Heart right ventricle (tissue), 16 donors: ENCODE results near the gene ASB18. TPM values are rescaled to one million over a fixed set of nuclear protein-coding genes. Genes with fewer than 3 reads are reported as not detected.

Source experiments
- ATAC-seq, 8 donors: fragments of 200-7000 bp; cut with Tn5 transposase; one replicate each; pipeline ENCODE4 v1.9.1; 2020; ENCODE audit warnings: mild to moderate bottlenecking in 8 of 8, moderate library complexity in 8 of 8, moderate number of reproducible peaks in 1 of 8
- DNase-seq, 2 donors: peaks; one replicate each; pipeline ENCODE4 v3.0.0-alpha.2; 2020
- H3K27ac ChIP-seq, 10 donors: fragments of 200-600 bp; sonication (generic) in 2 of 10; one replicate each; pipeline versions ENCODE4 v1.5.0 to v1.8.0; 2020 to 2022; ENCODE audit warnings: mild to moderate bottlenecking in 3 of 10
- H3K27me3 ChIP-seq, 7 donors: fragments of 200-600 bp; one replicate each; pipeline ENCODE4 v1.8.0; 2021 to 2022; ENCODE audit warnings: mild to moderate bottlenecking in 2 of 7
- H3K36me3 ChIP-seq, 9 donors: fragments of 200-600 bp; sonication (generic) in 1 of 9; one replicate each; pipeline versions ENCODE4 v1.5.0 to v1.8.0; 2020 to 2022; ENCODE audit warnings: mild to moderate bottlenecking in 2 of 9
- H3K4me1 ChIP-seq, 9 donors: fragments of 200-600 bp; sonication (generic) in 1 of 9; one replicate each; pipeline versions ENCODE4 v1.5.0 to v1.8.0; 2020 to 2022; ENCODE audit warnings: mild to moderate bottlenecking in 4 of 9
- H3K4me3 ChIP-seq, 10 donors: fragments of 200-600 bp; sonication (generic) in 2 of 10; one replicate each; pipeline versions ENCODE4 v1.5.0 to v1.8.0; 2020 to 2022; ENCODE audit warnings: mild to moderate bottlenecking in 7 of 10, moderate library complexity in 2 of 10
- H3K9me3 ChIP-seq, 11 donors: fragments of 200-600 bp in 10 of 11; sonication (generic) in 2 of 11; one replicate each; pipeline versions ENCODE4 v1.5.0 to v1.8.0; 2013 to 2022; ENCODE audit warnings: mild to moderate bottlenecking in 2 of 11, control low read depth in 1 of 11, moderate library complexity in 1 of 11
- CTCF ChIP-seq, 9 donors: fragments of 200-600 bp; sonication (generic) in 2 of 9; IDR thresholded peaks; one replicate each; pipeline versions ENCODE4 v1.5.0 to v1.8.0; 2021 to 2022; ENCODE audit warnings: antibody characterized with exemption in 9 of 9, mild to moderate bottlenecking in 5 of 9, moderate library complexity in 1 of 9
- WGBS, 2 donors: extraction: QIAGEN DNeasy Blood & Tissue Kit; methylation state at CpG; one replicate each; pipeline ENCODE4 v1.1.7; 2013; ENCODE audit warnings: inconsistent platforms in 1 of 2; 5-methylcytosine and 5-hydroxymethylcytosine counted together
- intact Hi-C, 10 donors: fragments of 100-400 bp; cut with DNase I; formaldehyde crosslinking; loops; one replicate each; pipeline versions ENCODE4 v1.11.1 to v1.14.2; 2022
- polyA plus RNA-seq, 2 donors: library from polyadenylated mRNA; stranded (reverse); fragments of 200-250 nt; gene quantifications; one replicate each; pipeline ENCODE4 v1.2.3, GENCODE V29; 2013
- total RNA-seq, 10 donors: library from RNA; stranded (reverse); fragmentation: NEBNext Ultra II Directional in 3 of 10; extraction: Animal tissue kit (Norgen Biotek cat#: 25700) in 3 of 10; gene quantifications; one replicate each; pipeline versions ENCODE4 v1.2.1 to v1.2.4, GENCODE V29; 2021 to 2023
- donor health status: Arrhythmogenic right ventricular cardiomyopathy.
- donor health status: ischemic (EF 13 %, LVEDD 7.1; RV severe dilation, severe dysfunction).
- donor health status: healthy with polysubstance abuse.
- donor health status: DM: no; HTN: yes; CAD: no.
- donor health status: DM: no; HTN: no; CAD: no.
- donor health status: ischemic (EF 25% LVEDD 6.9; RV normal size, moderate dysfunction).
- donor health status: ischemic (EF 25% LVEDD 5.7; RV mildly dilated, moderate dysfunction).
- donor health status: healthy.
- donor health status: DM: yes; HTN: yes; CAD: no.
- donor health status: Ischemic cardiomyopathy.
- donor health status: ischemic (EF 35%, LVEDD 5.7; RV mildly dilated, moderate dysfunction).
- donor health status: nonischemic (EF 11% LVEDD 7.7; RV severe dilation, severe dysfunction).
- donor health status: DM: yes; HTN: yes; CAD: no.
- donor health status: PGD.
- donor health status: ischemic (EF 29% LVEDD 5.4; RV normal size, mild dysfunction).
- donor health status: nonischemic (EF 23%, LVEDD 6.1; RV moderate dilation, normal function).

The ASB18 gene
- total and polyA plus RNA-seq, 12 donors, result 3.5 to 47.1 (median 20.2) TPM

- peaks cover 0 to 6% (median 0%) of the 10 kb centered on the region in 9 donors for H3K36me3 ChIP-seq
- intact Hi-C loops, result no loop called here
- H3K27me3 ChIP-seq, result peaks cover 0 to 20% (median 7%) of the 10 kb centered on the region in 7 donors
- 82 to 92% methylated on average over 5 of the region's 5 CpGs for WGBS, 2 donors
- no peak overlapping the region for H3K27ac ChIP-seq
- DNase-seq (no peak), ATAC-seq (no peak)
- H3K4me1 ChIP-seq, result no peaks in the 10 kb centered on the region
- TF ChIP-seq CTCF (IDR thresholded peaks at IDR 0.05), result no peak
- H3K9me3 ChIP-seq, result peaks cover 0 to 17% (median 4%) of the 10 kb centered on the region in 11 donors
- no peak overlapping the region for H3K4me3 ChIP-seq
These were observed 54.2 kb downstream of the ASB18 start for GRCh38 chr2:236209996-236210395.

GRCh38 chr2:236209535-236209934, 54.7 kb downstream of the ASB18 start:
- intact Hi-C loops, result no loop called here
- Histone ChIP-seq H3K4me3 (no peak overlapping the region), H3K4me1 (no peaks in the 10 kb centered on the region), H3K27ac (no peak overlapping the region), H3K9me3 (peaks cover 0 to 18% (median 4%) of the 10 kb centered on the region in 11 donors), H3K27me3 (peaks cover 0 to 16% (median 7%) of the 10 kb centered on the region in 7 donors), H3K36me3 (peaks cover 0 to 6% (median 0%) of the 10 kb centered on the region in 9 donors)
- ATAC-seq (no peak), DNase-seq (no peak)
- no peak for TF ChIP-seq CTCF (IDR thresholded peaks at IDR 0.05)
- WGBS, 2 donors, result 55 to 67% methylated on average over 6 of the region's 6 CpGs

- Histone ChIP-seq H3K4me1 (no peaks in the 10 kb centered on the region), H3K36me3 (peaks cover 0 to 6% (median 0%) of the 10 kb centered on the region in 9 donors), H3K4me3 (no peak overlapping the region), H3K27me3 (peaks cover 0 to 7% (median 3%) of the 10 kb centered on the region in 7 donors), H3K27ac (no peak overlapping the region), H3K9me3 (peaks cover 0 to 18% (median 4%) of the 10 kb centered on the region in 11 donors)
- no peak for TF ChIP-seq CTCF (IDR thresholded peaks at IDR 0.05)
- DNase-seq (no peak), ATAC-seq (no peak)
- intact Hi-C loops, result no loop called here
- 81 to 87% methylated on average over 28 of the region's 28 CpGs for WGBS, 2 donors
These were observed 55.9 kb downstream of the ASB18 start for GRCh38 chr2:236208019-236208926.

- no peak for ATAC-seq
- no peak for DNase-seq
- intact Hi-C loops, result no loop called here
These were observed 56.7 kb downstream of the ASB18 start for GRCh38 chr2:236207472-236207871.

More at GRCh38 chr2:236207472-236207871, 56.7 kb downstream of the ASB18 start:
- no peak overlapping the region for H3K4me3 ChIP-seq
- 88 to 92% methylated on average over 11 of the region's 11 CpGs for WGBS, 2 donors
- H3K27me3 ChIP-seq, result peaks cover 0 to 6% (median 0%) of the 10 kb centered on the region in 7 donors
- no peaks in the 10 kb centered on the region for H3K4me1 ChIP-seq
- H3K9me3 ChIP-seq, result peaks cover 0 to 18% (median 4%) of the 10 kb centered on the region in 11 donors
- peaks cover 0 to 6% (median 0%) of the 10 kb centered on the region in 9 donors for H3K36me3 ChIP-seq
- no peak for TF ChIP-seq CTCF (IDR thresholded peaks at IDR 0.05)
- H3K27ac ChIP-seq, result no peak overlapping the region
